ENCODE measurements around the gene RDH13. TPM values are rescaled to one million over a fixed set of nuclear protein-coding genes. Genes with fewer than 3 reads are reported as not detected.

RDH13 gene
- total RNA-seq, 1 experiment from 2014 or later = 31.1 TPM

- DNase-seq (ENCODE audit: low read depth, low spot score) = no peak
- intact Hi-C loops (cut with micrococcal nuclease) = no loop called here
- ChIA-PET CTCF (no interaction called here), RAD21 (ENCODE audit: low non-redundant PET in 1 of 2, low total read pairs in 2 of 2, uncharacterized antibody in 2 of 2, unreplicated experiment in 2 of 2) (no interaction called here), POLR2A (no interaction called here)
- Histone ChIP-seq H3K27ac (ENCODE audit: low read depth, low read length) (no peak overlapping the region), H3K4me3 (replicated peaks in 1 of 2; ENCODE audit: low read depth in 1 of 2, low read length in 2 of 2) (no peak overlapping the region), H3K36me3 (ENCODE audit: control insufficient read depth in 1 of 2, insufficient read depth in 2 of 2, low read length in 2 of 2) (0 out of 4 replicates have a peak, but pooled peaks cover 0 to 6% of the 10 kb centered on the region in 2 experiments), H3K9ac (ENCODE audit: low read length) (no peak overlapping the region), H4K20me1 (ENCODE audit: insufficient read depth) (no peaks in the 10 kb centered on the region), H3K9me2 (ENCODE audit: insufficient read depth) (no peaks in the 10 kb centered on the region), H3K4me1 (ENCODE audit: control insufficient read depth in 1 of 2, insufficient read depth in 2 of 2, low read length in 2 of 2) (no peaks in the 10 kb centered on the region), H3K79me2 (ENCODE audit: insufficient read depth, low read length) (peaks cover 84% of the 10 kb centered on the region), H3K27me3 (ENCODE audit: insufficient read depth, low read length) (no peaks in the 10 kb centered on the region), H3K4me2 (ENCODE audit: low read length) (no peak overlapping the region), H3K9me3 (ENCODE audit: control insufficient read depth in 1 of 2, insufficient read depth in 1 of 2, low read depth in 1 of 2, low read length in 2 of 2) (no peaks in the 10 kb centered on the region), H2AFZ (ENCODE audit: low read depth, low read length, poor library complexity, severe bottlenecking) (no peak overlapping the region)
- no TSS peak for BruUV-seq (replicated peaks)
- no peak for TF ChIP-seq SRF (IDR thresholded peaks at IDR 0.05; ENCODE audit: low read depth)
- no peak for TF ChIP-seq EZH2phosphoT487 (IDR thresholded peaks at IDR 0.05; ENCODE audit: borderline replicate concordance)
- no peak for TF ChIP-seq CEBPB (IDR thresholded peaks at IDR 0.05; ENCODE audit: low read depth)
- TF ChIP-seq SIN3A (IDR thresholded peaks at IDR 0.05; ENCODE audit: low read depth) = no peak
- no peak for TF ChIP-seq EZH2 (IDR thresholded peaks at IDR 0.05)
- TF ChIP-seq CBX3 (IDR thresholded peaks at IDR 0.05; ENCODE audit: low read depth) = no peak
- no peak for TF ChIP-seq JUND (IDR thresholded peaks at IDR 0.05)
- no peak for TF ChIP-seq POLR2AphosphoS5 (IDR thresholded peaks at IDR 0.05; ENCODE audit: low read depth, low read length)
- no peak for TF ChIP-seq POLR2A (IDR thresholded peaks at IDR 0.05; ENCODE audit: borderline replicate concordance, extremely low read depth, insufficient read depth, insufficient read length)
- no peak for TF ChIP-seq ZFX (IDR thresholded peaks at IDR 0.05)
- TF ChIP-seq FOSL1 (IDR thresholded peaks at IDR 0.05; ENCODE audit: low read depth) = no peak
- no peak for TF ChIP-seq ZNF274 (IDR thresholded peaks at IDR 0.05; ENCODE audit: low read depth, low read length)
- no peak for TF ChIP-seq TCF7L2 (IDR thresholded peaks at IDR 0.05; ENCODE audit: borderline replicate concordance, extremely low read depth, insufficient read depth, insufficient read length)
- TF ChIP-seq, protein P1, sequence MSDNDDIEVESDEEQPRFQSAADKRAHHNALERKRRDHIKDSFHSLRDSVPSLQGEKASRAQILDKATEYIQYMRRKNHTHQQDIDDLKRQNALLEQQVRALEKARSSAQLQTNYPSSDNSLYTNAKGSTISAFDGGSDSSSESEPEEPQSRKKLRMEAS (IDR thresholded peaks at IDR 0.05) = no peak
- TF ChIP-seq, protein P2, sequence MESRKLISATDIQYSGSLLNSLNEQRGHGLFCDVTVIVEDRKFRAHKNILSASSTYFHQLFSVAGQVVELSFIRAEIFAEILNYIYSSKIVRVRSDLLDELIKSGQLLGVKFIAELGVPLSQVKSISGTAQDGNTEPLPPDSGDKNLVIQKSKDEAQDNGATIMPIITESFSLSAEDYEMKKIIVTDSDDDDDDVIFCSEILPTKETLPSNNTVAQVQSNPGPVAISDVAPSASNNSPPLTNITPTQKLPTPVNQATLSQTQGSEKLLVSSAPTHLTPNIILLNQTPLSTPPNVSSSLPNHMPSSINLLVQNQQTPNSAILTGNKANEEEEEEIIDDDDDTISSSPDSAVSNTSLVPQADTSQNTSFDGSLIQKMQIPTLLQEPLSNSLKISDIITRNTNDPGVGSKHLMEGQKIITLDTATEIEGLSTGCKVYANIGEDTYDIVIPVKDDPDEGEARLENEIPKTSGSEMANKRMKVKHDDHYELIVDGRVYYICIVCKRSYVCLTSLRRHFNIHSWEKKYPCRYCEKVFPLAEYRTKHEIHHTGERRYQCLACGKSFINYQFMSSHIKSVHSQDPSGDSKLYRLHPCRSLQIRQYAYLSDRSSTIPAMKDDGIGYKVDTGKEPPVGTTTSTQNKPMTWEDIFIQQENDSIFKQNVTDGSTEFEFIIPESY (IDR thresholded peaks at IDR 0.05; ENCODE audit: extremely low read depth, insufficient replicate concordance, low read length) = no peak
- no peak for TF ChIP-seq ELF1 (IDR thresholded peaks at IDR 0.05; ENCODE audit: borderline replicate concordance, low read depth)
- TF ChIP-seq CTCF (IDR thresholded peaks at IDR 0.05 in 2 of 3, conservative IDR thresholded peaks at IDR 0.05 in 1 of 3; ENCODE audit: borderline replicate concordance in 1 of 3, insufficient read depth in 1 of 3, low read depth in 2 of 3, low read length in 2 of 3) = no peak
- no peak for TF ChIP-seq REST (IDR thresholded peaks at IDR 0.05; ENCODE audit: low read depth)
- no peak for ATAC-seq
Measured at GRCh38 chr19:55018216-55018615, 44.7 kb downstream of the RDH13 start.

Measured in HCT116 (cell line).